ENCODE measurements around the gene SLC3A2.
"Not testable (repeated sequence)": the region's sequence is repeated elsewhere in the genome, so short reads cannot be mapped to it uniquely, and the experiment has no call there.

Gene SLC3A2

GRCh38 chr11:62923601-62924411 is 43.1 kb downstream of the SLC3A2 start:
- in situ Hi-C loops (cut with MboI; ENCODE audit: low sequenced_read_pairs) = loop anchor here (25.0 kb wide), 1 partner anchor 713 kb away; no protein-coding TSS in a partner anchor

DNA sequence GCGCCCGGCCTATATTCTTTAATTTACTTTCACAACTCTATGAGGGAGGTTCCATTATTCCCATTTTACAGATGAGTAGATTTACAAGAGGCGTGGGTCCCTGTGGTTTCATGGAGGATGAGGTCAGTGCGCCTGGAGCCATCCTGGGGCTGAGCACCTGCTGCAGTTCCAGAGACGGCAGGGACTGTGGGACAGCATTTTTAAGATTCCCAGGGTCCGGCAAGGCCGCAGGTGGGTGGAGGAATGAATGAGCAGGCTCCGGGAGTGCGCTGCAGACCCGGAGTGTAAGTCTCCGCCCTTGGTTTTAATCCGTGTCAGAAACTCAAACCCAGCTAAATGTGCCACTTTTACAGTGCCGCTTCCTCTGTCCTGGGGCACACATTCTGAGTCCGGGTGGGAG is 44.6 kb downstream of the SLC3A2 start:
- in situ Hi-C loops (cut with MboI; ENCODE audit: low sequenced_read_pairs) = no loop called here

GRCh38 chr11:62925745-62926679 is 45.3 kb downstream of the SLC3A2 start:
- in situ Hi-C loops (cut with MboI; ENCODE audit: low sequenced_read_pairs) = no loop called here

DNA sequence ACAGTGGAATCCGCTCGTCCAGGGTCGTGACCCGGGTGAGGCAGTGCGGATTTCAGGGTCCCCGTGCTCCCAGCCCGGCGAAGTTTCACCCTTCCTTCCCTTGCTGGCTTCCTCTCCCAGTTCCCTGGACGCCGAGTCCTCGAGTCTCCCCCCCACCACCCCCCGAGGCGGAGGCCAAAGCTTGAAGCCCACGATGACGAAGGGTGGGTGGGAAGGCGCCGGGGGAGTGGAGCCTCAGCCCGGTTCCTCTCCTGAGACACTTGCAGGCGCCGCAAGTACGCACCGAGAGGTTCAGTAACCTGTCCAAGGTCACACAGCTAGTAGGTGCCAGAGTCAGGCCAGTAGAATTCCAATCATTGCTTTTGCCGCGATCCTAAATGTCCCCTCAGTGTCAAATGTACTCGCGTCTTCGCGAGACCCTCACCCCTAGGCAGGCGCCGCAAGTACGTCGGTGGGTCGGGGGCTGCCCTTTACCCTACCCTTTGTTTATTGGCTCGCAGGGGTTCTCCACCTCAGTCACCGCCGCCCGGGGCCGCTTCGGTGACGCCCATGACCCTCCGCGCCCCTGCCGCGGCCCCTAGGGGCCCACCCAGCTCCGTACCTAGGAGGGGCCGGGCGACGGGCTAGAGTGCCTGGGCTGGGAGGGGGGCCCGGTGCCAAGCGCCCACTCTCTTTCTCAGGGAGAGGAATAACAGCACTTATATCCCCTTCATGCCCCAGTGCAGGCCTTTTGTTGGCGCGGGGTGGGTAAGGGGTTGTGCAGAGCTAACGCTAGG is 46.2 kb downstream of the SLC3A2 start:
- in situ Hi-C loops (cut with MboI; ENCODE audit: low sequenced_read_pairs) = no loop called here

DNA sequence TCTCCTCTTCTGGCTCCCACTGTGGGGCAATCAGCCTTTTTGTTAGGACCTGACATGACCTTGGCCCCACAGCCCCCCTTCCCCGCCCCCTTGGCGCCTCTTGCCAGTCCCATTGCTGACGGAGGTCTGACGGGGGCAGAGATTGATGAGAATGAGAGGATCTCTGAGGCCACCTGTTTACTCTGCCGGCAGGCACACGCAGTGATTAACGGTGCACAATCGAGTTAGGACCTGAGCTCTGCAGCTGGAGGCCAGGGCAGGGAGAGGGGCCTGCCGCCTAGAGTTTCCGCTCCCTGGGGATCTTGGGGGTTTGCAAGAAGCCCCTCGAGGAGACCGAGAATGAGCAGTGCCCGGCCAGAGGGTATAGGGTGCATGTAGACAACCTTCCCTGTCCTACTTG is 47.3 kb downstream of the SLC3A2 start:
- in situ Hi-C loops (cut with MboI; ENCODE audit: low sequenced_read_pairs) = no loop called here

GRCh38 chr11:62930157-62930556 is 49.5 kb downstream of the SLC3A2 start:
- in situ Hi-C loops (cut with MboI; ENCODE audit: low sequenced_read_pairs) = no loop called here

DNA sequence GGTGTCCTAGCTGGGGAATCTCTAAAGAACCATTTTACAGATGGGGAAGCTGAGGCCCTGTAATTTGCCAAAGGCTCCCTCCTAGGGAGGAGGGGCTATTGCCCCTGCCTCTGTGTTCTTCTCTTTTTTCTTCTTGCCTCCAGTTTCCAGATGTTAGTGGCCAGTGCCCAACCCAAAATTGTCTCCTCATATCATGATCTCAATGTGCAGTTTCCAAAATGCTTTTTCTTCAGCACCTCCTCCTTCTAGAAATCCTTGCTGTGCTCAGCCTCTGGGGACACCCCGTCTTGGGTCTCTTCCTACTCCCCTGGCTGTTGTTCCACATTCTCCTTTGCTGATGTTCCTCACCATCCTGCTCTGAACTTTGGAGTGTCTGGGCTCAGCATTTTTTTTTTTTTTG is 50.0 kb downstream of the SLC3A2 start:
- in situ Hi-C loops (cut with MboI; ENCODE audit: low sequenced_read_pairs) = no loop called here

DNA sequence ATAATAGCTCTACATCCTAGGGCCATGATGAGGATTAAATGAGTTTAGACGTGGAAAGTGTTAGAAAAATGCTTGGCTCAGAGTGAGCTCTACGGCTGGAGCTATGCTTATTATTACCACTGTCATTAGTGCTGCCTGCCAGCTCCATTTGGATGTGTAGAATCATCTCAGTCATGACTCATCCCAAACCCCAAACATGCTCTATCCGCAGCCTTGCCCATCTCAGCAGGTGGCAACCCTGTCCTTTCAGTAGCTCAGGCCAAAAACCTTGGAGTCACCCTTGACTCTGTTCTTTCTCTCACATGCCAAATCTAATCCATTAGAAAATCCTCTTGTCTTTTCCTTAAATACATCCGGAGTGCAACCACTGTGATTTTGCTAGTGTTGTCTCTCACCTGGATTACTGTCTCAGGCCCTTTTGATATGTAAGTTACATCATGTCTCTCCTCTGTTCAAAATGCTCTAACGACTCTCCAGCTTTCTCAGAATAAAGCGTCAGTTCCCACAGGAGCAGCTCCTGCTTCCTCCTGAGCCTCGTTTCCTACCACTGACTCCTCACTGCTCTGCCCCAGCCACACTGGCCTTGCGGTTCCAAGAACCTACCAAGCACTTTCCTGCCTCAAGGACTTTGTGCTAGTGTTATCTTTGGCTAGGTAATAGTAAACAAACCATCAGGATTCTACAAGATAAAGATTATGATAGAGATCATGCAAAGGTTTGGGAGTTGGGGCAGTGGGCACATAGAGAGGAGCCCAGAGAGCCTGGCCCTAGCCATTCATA is 51.0 kb downstream of the SLC3A2 start:
- in situ Hi-C loops (cut with MboI; ENCODE audit: low sequenced_read_pairs) = no loop called here

- in situ Hi-C loops (cut with MboI; ENCODE audit: low sequenced_read_pairs) = no loop called here
Observed at GRCh38 chr11:62933285-62933684, 52.6 kb downstream of the SLC3A2 start.

DNA sequence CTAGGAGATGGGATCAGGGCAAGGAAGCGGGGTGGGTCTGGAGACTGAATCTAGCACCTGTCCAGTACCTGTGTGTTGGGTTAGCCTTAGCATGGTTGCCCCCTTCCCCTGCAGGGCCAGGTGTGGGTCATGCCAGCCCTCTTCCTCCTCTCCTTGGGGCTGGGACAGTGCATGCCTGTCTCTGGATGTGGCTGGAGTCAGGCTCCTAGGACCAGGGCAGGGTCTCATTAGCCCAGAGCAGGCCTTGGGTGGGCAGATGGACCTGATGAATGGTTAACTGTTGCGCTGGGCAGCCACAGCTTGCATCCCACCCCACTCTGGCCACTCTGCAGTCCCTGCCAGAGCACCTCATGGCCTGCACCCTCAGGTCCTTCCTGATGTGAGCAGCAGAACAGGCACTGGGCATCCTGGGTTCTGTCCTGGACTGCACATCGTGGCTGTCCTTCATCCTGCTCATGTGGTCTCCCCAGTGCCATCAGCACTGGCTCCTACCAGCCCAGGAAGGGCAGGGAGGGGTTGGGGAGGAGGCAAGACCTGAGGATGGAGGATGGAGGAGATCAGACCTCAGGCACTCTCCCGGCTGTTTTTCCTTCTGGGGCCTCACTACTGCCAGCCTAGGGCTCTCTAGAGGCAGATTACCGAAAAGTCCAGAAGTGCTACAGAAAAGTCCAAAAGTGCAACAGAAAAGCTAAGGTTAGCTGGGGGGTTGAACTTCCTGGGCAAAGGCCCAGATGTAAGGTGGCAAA is 53.2 kb downstream of the SLC3A2 start:
- in situ Hi-C loops (cut with MboI; ENCODE audit: low sequenced_read_pairs) = no loop called here

- in situ Hi-C loops (cut with MboI; ENCODE audit: low sequenced_read_pairs) = no loop called here
Observed at GRCh38 chr11:62934496-62934785, 53.7 kb downstream of the SLC3A2 start.

GRCh38 chr11:62937528-62937927 is 56.8 kb downstream of the SLC3A2 start:
- in situ Hi-C loops (cut with MboI; ENCODE audit: low sequenced_read_pairs) = not testable (repeated sequence)

Measured in HL-60/S4 treated with retinoic acid at 250 ng/mL for 4 days and 3 days (cell line).